IPS-NIHi11 (cell line): ENCODE results near the gene KCNA3.
A peak's percentile ranks its signal among the peaks of the same experiment; 100 is the strongest.

Experiments used
- DNase-seq: peaks from one replicate; pipeline ENCODE4 v3.0.0; 2012; ENCODE audit warnings: mixed read lengths, low spot score

The KCNA3 gene

GRCh38 chr1:110638058-110638457 lies 36.7 kb downstream of the KCNA3 start:
- no peak for DNase-seq

GRCh38 chr1:110637475-110637874 lies 37.3 kb downstream of the KCNA3 start:
- DNase-seq: no peak

DNA sequence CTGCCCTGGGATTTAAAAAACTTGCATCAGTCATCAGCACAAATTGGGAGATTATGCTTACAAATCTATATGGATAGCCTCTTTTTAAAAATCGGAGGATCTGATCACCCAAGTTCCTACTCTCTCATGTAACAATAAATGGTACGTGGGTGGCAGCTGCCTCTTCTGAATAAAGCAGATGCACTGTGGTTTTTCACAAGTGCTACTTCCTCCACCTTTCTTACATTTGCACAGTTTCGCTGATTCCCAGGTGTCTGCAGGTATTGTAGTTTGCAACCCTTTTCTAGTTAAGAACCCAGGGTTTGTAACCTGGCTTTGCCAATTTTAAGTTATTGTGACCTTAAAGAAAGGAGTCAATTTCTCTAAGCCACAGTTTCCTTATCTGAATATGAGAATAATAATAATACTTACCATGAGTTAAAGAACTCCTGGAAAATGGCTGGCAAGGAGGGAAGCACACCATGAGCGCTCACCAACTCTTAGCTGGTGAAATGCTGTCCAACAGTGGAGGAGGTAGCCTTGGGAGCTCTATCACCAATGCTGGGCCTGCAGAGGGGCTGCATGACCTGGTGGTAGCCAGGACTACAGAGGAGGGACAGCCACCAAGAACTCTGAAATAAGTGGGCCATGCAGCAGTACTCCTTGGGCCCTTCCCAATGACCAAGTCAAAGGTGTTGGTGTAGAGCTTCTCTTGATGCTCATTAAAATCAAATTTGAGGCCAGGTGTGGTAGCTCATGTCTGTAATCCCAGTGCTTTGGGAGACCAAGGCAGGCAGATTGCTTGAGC lies 38.4 kb downstream of the KCNA3 start:
- no peak for DNase-seq

DNA sequence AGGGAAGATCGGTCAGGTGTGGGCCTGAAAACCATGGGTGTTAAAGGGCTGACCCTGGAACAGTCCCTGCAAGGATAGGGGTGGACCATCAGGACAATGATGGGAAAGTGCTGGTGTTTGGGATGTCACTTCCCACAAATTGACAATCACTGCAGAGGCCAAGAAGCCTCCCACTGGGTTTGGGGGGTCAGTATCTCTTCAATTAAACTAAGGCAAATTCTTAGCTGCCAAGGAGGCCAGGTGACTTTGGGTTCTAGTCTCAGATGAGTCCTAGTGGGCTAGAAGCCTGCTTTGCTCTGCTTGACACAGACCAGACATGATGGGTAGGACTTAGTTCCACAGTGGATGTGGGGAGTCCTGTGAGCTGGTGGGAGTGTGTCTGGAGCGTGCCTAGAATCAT lies 39.3 kb downstream of the KCNA3 start:
- DNase-seq: no peak

GRCh38 chr1:110634455-110635311 lies 40.1 kb downstream of the KCNA3 start:
- DNase-seq: no peak

GRCh38 chr1:110634086-110634454 lies 40.7 kb downstream of the KCNA3 start:
- DNase-seq: no peak

- DNase-seq: no peak
Observed at GRCh38 chr1:110633646-110634030, 41.1 kb downstream of the KCNA3 start.

DNA sequence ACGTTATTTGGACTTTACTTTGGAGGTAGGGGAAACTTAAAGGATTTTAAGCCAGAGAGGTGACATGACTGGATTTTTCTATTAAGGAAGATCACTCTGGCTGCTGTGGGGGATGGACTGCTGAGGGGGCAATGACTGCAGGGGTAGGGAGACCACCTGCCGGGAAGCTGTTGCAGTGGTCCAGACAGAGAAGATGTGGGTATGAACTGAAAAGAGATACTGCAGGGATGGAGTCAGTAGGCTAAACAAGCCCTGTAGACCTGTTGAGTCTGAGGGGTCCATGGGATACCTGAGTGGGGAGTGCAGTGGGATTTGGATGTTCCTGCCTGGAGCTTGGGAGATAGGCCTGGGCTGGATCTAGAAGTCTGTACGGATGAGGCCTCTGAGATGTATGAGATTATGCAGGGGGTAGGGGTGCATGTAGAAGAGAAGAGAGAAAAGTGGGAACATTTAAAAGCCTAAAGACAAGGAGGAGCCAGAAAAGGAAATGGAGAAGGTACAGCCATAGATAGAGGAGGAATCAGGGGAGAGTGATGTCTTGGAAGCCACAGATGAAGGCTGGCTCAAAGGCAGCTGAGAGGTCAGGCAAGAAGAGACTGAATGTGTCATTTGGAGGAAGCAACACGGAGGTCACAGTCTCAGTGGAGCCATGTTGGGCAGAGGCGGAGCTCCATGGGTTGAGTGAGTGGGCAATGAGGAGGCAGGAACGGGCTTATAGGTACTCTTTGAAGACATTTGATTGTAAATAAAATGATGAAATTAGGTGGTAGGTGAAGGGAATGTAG lies 42.7 kb downstream of the KCNA3 start:
- DNase-seq: no peak

- DNase-seq: peak; percentile 88
Observed at GRCh38 chr1:110630839-110631663, 43.7 kb downstream of the KCNA3 start.

DNA sequence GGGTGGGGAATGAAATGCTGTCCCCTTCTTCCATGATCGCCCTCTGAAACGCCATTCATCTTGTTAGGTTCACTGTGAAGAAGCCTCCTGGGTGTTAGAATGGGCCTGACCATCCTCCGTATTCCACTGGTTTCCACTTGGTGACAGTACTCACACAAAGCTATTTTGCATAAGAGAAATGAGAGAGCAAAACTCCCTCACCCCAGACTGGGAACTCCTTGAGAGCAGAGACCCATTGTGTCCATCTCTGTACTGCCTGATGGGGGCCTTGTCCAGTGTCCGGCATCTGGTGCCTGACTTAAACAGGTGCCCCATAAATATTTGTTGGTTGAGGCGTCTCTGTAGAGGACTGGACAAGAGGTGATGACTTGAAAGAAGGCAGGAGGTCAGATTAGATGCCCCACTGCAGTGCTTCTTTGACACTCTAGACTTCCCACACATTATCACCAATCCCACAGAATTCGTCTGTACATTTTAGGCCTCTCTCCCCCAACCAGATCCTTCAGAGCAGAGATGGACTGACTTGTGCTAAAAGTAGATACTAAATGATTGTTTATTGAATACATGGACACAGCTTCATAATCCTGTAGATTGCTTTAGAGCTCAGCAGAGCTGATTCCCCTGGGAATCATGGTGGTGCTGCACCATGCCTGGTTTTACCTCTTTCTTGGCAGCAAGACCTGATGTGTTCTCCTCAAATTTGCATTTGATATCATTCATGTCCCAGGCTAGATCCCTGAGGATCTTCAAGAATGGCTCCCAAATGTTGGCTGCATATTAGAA lies 46.2 kb downstream of the KCNA3 start:
- DNase-seq: no peak

- no peak for DNase-seq
Observed at GRCh38 chr1:110627764-110628163, 47.0 kb downstream of the KCNA3 start.

GRCh38 chr1:110626889-110627288 lies 47.9 kb downstream of the KCNA3 start:
- no peak for DNase-seq
